ENCODE data around the gene CMC4. TPM values are rescaled to one million over a fixed set of nuclear protein-coding genes. Genes with fewer than 3 reads are reported as not detected.

The CMC4 gene
- total RNA-seq, 2 donors from 2014 or later: 5.2 to 8.3 TPM

GRCh38 chrX:155112171-155112570 lies 41.2 kb upstream of the CMC4 start:
- 97% methylated on average over 2 of the region's 3 CpGs; no CpG with 5 or more reads in 1 of the 2 experiments for WGBS, 2 experiments (ENCODE audit: insufficient coverage in 1 of 2, insufficient read length in 1 of 2)
- H3K9me3 Mint-ChIP-seq: peaks cover 70% of the 10 kb centered on the region
- H3K9ac ChIP-seq (ENCODE audit: extremely low read depth, low read length, poor library complexity, severe bottlenecking): no peak overlapping the region

GRCh38 chrX:155108427-155108826 lies 37.5 kb upstream of the CMC4 start:
- no peaks in the 10 kb centered on the region for H3K27me3 Mint-ChIP-seq (ENCODE audit: insufficient read depth)
- H3K27ac Mint-ChIP-seq: no peak overlapping the region
- Histone ChIP-seq H3K9me3 (ENCODE audit: control insufficient read depth, low read length) (peaks cover 6% of the 10 kb centered on the region), H3K27me3 (ENCODE audit: control insufficient read depth, insufficient read depth, low read length, poor library complexity, severe bottlenecking) (no peaks in the 10 kb centered on the region), H3K9ac (ENCODE audit: extremely low read depth, low read length, poor library complexity, severe bottlenecking) (no peak overlapping the region), H3K36me3 (ENCODE audit: control insufficient read depth, insufficient read depth, low read length) (peaks cover 16% of the 10 kb centered on the region), H3K4me1 (ENCODE audit: control insufficient read depth, insufficient read depth, low read length) (no peaks in the 10 kb centered on the region), H3K4me3 (ENCODE audit: low read length) (no peak overlapping the region), H3K27ac (ENCODE audit: low read depth, low read length) (no peak overlapping the region)
- H3K9me3 Mint-ChIP-seq: peaks cover 53% of the 10 kb centered on the region
- H3K4me1 Mint-ChIP-seq: no peaks in the 10 kb centered on the region
- H3K36me3 Mint-ChIP-seq (ENCODE audit: low read depth): peaks cover 26% of the 10 kb centered on the region
- H3K4me3 Mint-ChIP-seq: no peak overlapping the region
- no peak for DNase-seq
- TF ChIP-seq CTCF (conservative IDR thresholded peaks at IDR 0.05): no peak

More at GRCh38 chrX:155112171-155112570, 41.2 kb upstream of the CMC4 start:
- Mint-ChIP-seq H3K4me1 (no peaks in the 10 kb centered on the region), H3K27me3 (ENCODE audit: insufficient read depth) (no peaks in the 10 kb centered on the region), H3K36me3 (ENCODE audit: low read depth) (peaks cover 39% of the 10 kb centered on the region), H3K27ac (no peak overlapping the region), H3K4me3 (no peak overlapping the region)
- H3K27ac ChIP-seq (ENCODE audit: low read depth, low read length): no peak overlapping the region
- peaks cover 17% of the 10 kb centered on the region for H3K36me3 ChIP-seq (ENCODE audit: control insufficient read depth, insufficient read depth, low read length)
- no peak for DNase-seq
- H3K4me1 ChIP-seq (ENCODE audit: control insufficient read depth, insufficient read depth, low read length): no peaks in the 10 kb centered on the region
- peaks cover 8% of the 10 kb centered on the region for H3K9me3 ChIP-seq (ENCODE audit: control insufficient read depth, low read length)
- no peak for TF ChIP-seq CTCF (conservative IDR thresholded peaks at IDR 0.05)
- no peaks in the 10 kb centered on the region for H3K27me3 ChIP-seq (ENCODE audit: control insufficient read depth, insufficient read depth, low read length, poor library complexity, severe bottlenecking)
- H3K4me3 ChIP-seq (ENCODE audit: low read length): no peak overlapping the region

- WGBS, 2 experiments (ENCODE audit: insufficient coverage in 1 of 2, insufficient read length in 1 of 2): 90% methylated on average over 1 of the region's 2 CpGs; no CpG with 5 or more reads in 1 of the 2 experiments
- Mint-ChIP-seq H3K36me3 (ENCODE audit: low read depth) (peaks cover 16% of the 10 kb centered on the region), H3K27me3 (ENCODE audit: insufficient read depth) (no peaks in the 10 kb centered on the region), H3K27ac (no peak overlapping the region), H3K4me3 (no peak overlapping the region), H3K4me1 (no peaks in the 10 kb centered on the region), H3K9me3 (peaks cover 41% of the 10 kb centered on the region)
- no peak for DNase-seq
- peaks cover 10% of the 10 kb centered on the region for H3K36me3 ChIP-seq (ENCODE audit: control insufficient read depth, insufficient read depth, low read length)
- no peak overlapping the region for H3K27ac ChIP-seq (ENCODE audit: low read depth, low read length)
- H3K27me3 ChIP-seq (ENCODE audit: control insufficient read depth, insufficient read depth, low read length, poor library complexity, severe bottlenecking): no peaks in the 10 kb centered on the region
- H3K4me1 ChIP-seq (ENCODE audit: control insufficient read depth, insufficient read depth, low read length): no peaks in the 10 kb centered on the region
- no peak for TF ChIP-seq CTCF (conservative IDR thresholded peaks at IDR 0.05)
- H3K9me3 ChIP-seq (ENCODE audit: control insufficient read depth, low read length): no peaks in the 10 kb centered on the region
- H3K4me3 ChIP-seq (ENCODE audit: low read length): no peak overlapping the region
- no peak overlapping the region for H3K9ac ChIP-seq (ENCODE audit: extremely low read depth, low read length, poor library complexity, severe bottlenecking)
Observed at GRCh38 chrX:155105919-155106318, 35.0 kb upstream of the CMC4 start.
